Mesenteric fat pad (tissue), 1 donor: ENCODE data around the gene BEX4. TPM values are rescaled to one million over a fixed set of nuclear protein-coding genes. Genes with fewer than 3 reads are reported as not detected.
"Not testable (repeated sequence)": the region's sequence is repeated elsewhere in the genome, so short reads cannot be mapped to it uniquely, and the experiment has no call there.

Source experiments
- DNase-seq: peaks from one replicate; pipeline ENCODE4 v3.0.0-alpha.2; 2020; ENCODE audit warnings: low spot score
- long read RNA-seq: library from polyadenylated mRNA; unstranded; transcript quantifications from one replicate; pipeline ENCODE4 v2.0.0, GENCODE V29; 2020
- total RNA-seq: library from RNA; stranded (reverse); fragmentation: NEBNext Ultra II Directional; extraction: Animal tissue kit (Norgen Biotek cat#: 25700); gene quantifications from one replicate; pipeline ENCODE4 v1.2.1, GENCODE V29; 2021
- donor health status: DM: yes; HTN: yes; CAD: no.

Gene BEX4, protein sequence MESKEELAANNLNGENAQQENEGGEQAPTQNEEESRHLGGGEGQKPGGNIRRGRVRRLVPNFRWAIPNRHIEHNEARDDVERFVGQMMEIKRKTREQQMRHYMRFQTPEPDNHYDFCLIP
- total RNA-seq = 17.0 TPM
- long read RNA-seq, transcript BEX4-202 (3 exons, 1,328 nt) = major isoform, 94 of 103 reads
- long read RNA-seq, partial matches to known transcripts = 0 of 103 reads
- long read RNA-seq, other reads (novel, unspliced or antisense) = 5 of 103 reads

DNA sequence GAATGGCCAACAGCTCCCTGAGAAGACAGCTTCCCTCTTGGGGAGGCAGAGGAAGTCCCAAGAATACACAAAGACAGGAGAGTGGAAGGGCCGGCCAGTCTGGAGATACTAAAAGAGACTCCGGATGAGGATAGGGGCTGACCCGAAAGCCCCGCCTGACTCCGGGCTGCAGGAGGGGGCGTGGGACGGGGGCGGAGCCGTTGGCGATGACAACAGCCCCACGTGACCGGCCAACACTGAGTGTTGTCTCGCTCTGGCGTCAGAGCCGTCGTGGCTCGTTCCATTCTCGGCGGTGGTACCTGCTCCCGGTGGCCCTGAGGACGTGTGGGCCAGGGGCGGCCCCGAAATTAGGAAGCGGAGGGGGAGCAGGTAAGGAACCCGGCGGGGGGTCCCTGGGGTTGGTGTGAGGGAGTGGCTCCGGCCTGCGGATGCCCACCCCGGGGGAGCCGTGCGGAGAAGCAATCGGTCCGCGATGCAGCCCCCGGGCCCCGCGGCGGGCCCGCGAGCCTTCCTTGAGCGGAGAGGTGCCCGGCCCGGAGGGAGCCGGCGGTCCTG lies at the start of gene BEX4:
Gene BEX4 (plus strand): TSS at position 239 of the 555 bp plus-strand sequence. CDS start 1,046 bp downstream, outside the sequence.
- peak; percentile 92 for DNase-seq

DNA sequence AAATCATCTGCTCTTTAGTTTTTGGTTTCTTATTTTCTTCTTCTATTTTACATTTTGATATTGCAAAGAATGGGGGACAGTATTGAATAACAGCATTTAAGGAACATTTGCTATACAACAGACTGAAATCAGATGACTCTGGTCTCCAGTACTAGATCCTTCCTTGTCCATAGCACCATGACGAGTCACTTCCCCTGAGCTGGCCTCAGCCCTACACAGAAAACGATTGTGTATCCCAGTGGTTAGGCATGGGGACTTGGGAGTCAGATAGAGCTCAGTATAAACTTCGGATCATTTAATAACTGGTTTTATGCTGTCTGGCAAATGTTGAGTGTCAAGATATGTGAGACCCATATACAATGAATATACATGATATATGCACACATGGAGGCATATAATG lies 44.7 kb upstream of the BEX4 start:
- no peak for DNase-seq

DNA sequence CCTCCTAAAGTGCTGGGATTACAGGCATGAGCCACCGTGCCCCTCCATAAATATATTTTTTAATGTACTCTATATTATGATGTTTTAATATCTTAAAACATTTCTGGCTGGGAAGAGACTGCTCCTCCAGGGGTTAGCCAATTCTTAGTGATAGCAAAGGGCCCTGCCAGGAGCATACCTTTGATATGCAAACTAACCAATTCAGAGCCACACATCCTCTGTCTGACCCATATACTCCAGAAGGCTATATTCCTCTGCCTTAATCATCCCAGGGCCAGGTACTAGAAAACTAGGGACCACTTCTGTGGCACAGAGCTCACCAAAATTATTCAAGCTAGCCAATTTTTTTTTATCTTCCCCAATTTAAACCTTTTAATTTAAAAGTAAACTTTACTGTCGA lies 43.6 kb upstream of the BEX4 start:
- DNase-seq = no peak

DNA sequence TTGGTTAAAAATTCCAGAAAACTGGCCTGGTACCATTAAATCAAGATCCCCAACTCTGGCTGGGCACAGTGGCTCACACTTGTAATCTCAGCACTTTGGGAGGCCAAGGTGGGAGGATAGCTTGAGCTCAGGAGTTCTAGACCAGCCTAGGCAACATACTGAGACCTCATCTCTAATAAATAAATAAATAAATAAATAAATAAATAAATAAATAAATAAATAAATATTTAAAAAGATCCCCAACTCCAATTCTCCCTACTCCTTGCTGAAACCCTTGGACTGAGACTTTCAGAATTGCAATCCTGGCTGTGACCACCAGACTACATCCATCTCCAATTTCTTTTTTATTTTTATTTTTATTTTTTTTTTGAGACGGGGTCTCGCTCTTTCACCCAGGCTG lies 39.7 kb upstream of the BEX4 start:
- not testable (repeated sequence) for DNase-seq

DNA sequence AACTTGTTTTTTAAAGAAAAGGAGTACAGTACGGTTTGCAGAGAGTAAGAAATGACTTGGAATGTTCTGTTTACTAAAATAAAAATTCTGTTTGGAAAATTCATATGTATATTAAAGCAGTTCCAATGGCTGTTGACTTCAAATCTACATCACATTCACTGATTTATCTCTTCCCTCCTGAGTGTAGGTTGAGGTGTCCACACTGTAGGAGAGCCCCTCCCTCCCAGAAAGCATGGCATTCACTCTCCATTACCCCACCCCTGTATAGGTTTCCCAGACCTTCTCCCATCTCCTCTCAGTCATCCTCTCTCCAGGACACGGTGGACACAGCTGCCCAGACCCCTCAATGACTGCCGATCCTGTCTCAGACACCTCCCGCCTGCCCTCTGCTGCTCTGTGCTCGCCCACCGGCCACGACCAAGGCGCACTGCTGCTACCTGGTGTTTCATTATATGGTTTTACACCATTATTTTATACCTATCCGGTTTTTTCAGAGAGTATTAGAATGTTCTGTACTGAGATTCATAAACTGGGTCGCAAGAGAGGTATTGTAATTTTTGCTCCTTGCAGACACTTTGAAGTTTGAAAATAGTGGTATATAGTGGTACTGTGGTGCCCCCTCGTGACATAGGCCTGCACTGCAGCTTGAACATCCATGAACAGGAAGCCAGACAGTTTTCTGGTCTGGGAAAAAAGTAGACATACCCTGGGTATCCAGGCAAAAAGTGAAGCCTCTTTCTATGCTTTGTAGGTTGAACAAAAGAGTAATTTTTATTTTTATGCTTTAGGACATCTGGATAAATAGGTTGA lies 38.8 kb upstream of the BEX4 start:
- no peak for DNase-seq

DNA sequence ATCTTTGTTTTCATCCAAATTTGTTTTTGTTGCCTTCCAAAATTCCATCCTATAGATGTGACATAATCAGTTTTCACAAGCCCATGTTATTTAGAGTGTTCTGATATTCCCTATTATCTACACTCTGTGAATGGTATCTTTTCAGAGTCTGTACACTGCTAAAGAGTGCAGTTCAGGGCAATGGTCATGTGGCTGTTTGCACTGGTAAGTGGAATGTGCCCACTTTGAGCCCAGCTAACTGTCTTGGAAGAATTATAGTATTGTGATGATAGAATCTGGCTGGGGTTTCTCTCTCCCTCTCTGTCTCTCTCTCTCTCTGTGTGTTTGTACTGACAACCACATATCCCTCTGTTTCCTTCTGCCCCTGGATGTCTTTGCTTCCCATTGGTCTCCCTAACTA lies 37.4 kb upstream of the BEX4 start:
- no peak for DNase-seq

DNA sequence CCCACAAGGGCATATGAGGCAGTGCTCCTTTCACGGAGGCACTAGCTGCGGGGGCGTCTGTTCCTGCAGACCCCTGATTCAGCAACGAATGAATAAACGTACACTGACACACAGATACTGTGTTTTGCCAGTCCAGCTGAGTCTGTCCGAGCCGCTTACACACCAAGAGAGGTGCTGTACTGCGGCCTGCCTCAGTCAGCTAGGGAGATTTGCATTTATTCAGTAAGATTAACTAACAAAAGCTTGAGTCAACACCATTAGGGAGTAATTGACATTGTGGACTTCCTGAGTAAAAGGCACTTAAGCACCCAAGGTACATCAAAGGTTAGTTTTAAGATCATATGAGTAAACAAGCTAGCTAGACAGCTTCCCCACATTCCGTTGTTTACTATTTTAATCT lies 31.0 kb upstream of the BEX4 start:
- no peak for DNase-seq

DNA sequence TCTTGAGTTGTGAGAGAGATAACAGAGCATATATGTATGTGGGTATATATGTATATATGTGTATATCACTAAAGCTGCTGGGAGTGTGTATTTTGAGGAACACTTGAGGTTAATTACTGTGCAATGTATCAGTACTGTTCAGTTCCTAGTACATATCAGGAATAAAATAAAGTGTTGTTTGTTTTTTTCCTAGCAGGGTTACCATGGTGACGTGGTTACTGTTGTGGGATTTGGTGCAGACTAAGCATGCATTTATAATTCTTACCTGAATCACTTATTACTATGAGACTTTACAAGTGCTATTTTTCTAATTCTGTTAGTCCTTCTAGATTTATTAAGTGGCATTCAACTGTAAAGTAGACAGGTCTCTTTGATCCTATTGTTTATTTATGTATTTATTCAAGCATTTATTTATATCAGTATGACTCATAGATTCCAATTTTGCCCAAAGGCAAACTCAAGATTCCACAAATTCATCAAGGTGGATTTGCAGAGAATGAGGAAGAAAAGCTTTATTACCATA lies 26.9 kb upstream of the BEX4 start:
- DNase-seq = no peak

DNA sequence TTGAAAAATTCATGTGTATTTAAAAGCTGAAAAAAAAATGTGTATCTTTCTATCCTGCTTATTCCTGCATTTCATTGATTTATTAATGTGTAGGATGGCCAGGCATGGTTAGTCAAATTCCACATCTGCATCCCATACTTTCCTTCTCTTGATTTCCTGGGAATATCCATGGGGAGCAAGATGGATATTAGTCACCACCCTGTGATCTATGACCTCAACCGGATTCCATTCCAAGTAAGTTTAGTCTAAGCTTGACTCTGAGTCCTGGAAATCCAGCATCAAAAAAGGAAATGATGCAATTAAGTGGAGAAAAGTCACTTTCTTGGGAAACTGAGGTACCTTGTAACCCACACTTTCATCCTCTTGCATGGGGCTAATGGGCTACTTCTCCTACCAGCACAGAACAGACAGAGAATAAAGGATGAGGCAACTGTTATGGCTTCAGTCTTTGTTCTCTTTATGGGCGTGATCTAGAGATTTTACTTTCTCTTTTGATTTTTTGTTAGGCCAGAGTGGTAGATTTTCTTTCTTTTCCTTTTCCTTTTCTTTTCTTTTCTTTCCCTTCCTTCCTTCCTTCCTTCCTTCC lies 17.1 kb upstream of the BEX4 start:
- no peak for DNase-seq

DNA sequence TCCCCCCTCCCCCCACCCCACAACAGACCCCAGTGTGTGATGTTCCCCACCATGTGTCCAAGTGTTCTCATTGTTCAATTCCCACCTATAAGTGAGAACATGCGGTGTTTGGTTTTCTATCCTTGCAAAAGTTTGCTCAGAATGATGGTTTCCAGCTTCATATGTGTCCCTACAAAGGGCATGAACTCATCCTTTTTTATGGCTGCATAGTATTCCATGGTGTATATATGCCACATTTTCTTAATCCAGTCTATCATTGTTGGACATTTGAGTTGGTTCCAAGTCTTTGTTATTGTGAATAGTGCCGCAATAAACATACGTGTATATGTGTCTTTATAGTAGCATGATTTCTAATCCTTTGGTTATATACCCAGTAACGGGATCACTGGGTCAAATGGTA lies 16.2 kb upstream of the BEX4 start:
- DNase-seq = not testable (repeated sequence)

DNA sequence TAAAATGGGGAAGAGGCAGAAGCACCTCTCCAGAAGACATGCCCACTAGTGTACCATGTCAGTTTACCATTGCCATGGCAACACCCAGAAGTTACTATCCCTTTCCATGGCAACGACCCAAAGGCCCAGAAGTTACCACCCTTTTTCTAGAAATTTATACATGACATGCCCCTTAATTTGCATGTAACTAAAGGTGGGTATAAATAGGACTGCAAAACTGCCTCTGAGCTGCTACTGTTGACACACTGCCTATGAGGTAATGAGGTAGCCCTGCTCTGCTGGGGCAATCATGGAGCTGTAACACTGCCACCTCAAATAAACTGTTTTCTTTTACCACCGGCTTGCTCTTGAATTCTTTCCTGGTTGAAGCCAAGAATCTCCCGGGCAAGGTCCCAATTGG lies 13.9 kb upstream of the BEX4 start:
- DNase-seq = no peak

DNA sequence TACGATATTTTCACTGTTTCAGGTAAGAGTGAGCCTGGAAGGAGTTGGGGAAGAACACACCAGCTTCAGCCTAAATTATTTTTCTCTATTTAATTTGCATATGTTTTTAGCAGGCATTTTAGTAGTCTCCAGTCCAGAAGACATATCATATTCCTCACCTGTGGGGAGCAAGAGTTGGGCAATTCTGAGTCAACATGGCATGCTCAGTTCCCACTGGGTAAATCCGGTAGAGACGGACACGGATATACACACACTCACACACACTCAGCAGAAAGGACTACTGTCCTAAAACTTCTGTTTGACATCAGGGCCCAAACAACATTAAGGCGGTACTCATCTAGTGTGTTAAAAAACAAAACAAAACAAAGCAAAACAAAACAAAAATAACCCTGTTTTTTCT lies 4.9 kb upstream of the BEX4 start:
- DNase-seq = no peak

DNA sequence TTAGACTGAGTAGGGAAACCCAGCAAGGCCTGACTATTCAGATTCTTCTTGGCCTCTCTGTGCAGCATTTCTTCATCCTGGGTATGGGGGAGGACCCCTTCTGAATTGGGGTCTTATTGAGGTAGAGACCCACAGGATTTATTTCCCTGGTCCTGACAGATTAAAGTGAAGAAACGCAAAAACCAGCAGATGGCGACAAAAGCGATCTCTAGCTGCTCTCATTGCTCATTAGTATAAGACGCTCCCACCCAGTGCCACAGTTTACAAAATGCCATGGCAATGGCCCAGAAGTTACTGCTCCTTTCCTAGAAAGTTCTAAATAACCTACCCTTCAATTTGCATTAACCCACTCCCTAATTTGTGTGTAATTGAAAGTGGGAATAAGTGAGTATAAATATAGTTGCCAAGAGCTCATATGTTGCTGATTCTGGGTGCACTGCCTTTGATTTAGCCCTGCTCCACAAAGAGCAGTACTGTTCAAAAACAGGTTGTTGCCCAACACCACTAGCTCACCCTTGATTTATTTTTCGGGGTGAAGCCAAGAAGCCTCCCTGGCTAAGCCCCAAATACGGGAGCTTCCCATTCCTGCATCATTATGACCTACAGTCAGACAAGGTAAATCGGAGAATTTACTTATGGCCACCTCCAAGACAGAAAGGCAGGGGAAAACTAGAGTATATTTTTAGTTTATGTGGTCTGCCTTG lies 3.7 kb upstream of the BEX4 start:
- DNase-seq = no peak

DNA sequence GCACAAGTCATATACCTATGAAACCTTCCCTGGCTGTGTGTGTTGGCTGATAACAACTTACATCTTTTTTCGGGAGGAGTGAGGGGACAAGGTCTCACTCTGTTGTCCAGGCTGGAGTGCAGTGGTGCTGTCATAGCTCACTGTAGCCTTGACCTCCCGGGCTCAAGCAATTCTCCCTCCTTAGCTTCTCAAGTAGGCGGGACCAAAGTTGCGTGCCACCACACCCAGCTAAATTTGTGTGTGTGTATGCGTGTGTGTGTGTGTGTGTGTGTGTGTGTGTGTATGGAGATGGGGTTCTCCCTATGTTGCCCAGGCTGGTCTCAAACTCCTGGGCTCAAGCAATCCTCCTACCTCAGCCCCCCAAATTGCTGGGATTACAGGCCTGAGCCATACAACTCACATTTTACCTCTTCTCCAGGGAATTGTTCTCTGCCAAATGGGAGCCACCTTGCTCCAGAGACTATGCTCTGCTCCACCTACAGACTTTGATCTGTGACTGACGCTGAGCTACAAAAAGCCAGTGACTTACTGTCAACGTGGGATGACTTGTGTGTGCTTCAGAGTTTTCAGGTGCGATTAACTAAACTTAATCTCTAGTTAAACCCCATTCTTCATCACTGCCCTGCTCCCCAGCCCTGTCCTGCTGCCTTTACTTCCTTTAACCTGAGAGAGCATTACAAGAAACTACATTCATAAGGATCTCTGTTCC lies 2.0 kb upstream of the BEX4 start:
- no peak for DNase-seq

DNA sequence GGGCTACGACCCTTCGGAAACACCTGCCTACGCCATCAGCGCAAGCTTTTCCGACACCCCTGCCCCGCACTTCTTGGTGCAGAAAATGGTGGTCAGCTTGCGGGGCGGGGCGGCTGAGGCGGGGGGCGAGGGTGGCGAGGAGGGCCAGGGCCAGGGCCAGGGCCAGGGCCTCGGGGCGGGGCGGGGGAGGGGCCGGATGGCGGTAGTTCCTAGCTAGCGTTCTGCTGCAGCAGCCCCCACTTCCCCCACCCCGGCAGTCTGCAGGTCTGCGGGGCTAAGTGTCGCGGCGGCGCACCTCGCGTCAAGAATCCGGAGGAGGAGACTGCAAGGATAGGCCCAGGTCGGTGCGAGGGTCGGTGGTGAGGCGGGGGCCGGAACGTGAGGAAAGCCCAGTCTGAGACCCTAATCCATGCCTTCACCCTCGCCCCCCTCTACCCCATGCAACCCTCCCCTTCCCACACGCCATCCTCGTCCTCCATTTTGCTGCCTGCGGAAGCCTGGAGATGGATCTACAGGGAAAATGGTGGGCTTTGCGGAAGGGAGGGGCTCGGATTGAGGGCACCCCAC lies 600 bp downstream of the BEX4 start:
- no peak for DNase-seq

DNA sequence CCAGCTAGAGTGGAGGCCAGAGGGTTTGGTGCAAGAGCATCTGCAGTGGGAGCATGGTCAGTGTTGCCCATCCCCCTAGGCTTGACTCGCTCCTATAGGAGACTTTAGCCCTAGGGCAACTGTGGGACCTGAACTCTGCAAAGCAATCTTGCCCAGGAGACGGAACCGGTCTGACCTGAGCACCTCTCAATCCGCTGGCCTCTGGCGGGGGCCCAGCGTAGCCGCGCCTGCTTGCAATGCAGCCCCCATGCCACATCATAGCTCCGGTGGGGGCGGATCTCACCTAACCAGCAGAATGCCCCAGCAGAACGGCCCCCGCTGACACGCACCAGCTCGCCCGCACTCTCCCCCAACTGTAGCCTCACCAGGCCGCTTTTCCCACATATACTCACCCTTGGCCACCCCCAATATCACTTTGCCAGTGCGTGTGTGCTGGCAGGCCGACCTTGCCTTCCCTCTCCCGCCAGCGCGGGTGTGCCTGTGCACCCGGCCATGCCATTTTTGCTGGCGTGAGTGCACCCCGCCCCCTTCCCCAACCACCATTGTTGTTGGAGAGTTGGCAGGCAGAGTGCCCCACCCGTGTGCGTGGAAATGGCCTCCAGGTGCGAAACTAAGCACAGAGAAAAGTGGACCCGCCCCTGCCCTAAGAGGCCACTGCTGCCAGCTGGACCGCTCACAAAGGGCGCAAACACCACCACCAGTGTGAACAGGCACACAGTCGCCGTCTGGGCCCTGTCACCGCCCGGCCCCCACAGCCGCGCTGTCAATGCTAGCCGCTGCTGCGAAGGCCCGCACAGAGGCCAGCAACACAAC lies 5.8 kb downstream of the BEX4 start:
- DNase-seq = no peak

DNA sequence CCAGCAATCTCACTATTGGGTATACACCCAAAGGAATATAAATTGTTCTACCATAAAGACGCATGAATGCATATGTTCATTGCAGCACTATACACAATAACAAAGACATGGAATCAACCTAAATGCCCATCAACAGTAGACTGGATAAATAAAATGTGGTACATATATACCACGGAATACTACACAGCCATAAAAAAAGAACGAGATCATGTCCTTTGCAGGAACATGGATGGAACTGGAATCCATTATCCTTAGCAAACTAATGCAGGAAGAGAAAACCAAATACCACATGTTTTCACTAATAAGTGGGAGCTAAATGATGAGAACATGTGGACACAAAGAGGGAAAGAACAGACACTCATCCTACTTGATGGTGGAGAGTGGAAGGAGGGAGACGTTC lies 11.0 kb downstream of the BEX4 start:
- not testable (repeated sequence) for DNase-seq

DNA sequence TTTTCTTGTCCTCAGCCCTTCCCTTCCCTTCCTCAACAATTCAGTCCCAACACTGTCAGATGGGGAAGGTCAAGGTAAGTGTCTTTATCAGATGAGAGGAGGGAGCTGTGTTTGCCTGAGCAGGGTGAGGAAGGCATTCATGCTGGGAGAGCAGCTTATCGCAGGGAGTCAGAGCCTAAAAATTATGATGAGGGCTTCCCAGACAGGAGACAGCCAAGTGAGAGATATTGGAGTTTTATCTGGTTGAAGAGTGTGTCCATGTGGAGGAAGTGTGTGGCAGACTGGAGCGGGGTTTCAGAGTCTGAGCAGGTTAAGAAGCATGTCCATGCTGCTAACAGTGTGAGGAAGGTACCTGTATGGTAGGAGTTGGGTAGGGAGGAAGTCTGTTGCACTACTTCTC lies 18.4 kb downstream of the BEX4 start:
- DNase-seq = no peak

DNA sequence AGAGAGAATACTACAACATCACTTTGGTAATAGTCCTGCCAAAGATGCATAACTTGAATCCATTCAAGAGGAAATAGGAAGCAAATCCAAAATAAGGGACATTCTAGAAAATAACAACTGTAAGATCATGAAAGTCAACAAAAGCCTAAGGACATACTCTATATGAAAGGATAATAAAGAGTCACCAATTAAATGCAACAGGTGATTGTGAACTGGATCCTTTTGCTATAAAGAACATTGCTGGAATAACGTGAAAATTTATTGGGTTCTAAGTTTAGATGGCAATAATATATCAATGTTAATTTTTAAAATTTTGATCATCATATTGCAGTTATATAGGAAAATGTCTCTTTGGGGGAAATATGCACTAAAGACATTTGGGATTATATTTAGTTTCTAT lies 20.0 kb downstream of the BEX4 start:
- no peak for DNase-seq
